Natural killer cell (primary cell): ENCODE data around the gene TEX261. TPM values are rescaled to one million over a fixed set of nuclear protein-coding genes. Genes with fewer than 3 reads are reported as not detected.

Source experiments
- ATAC-seq, 3 donors: fragments of 150-1000 bp in 2 of 3; fragments of 200-7000 bp in 1 of 3; cut with Tn5 transposase; 1 replicate in 1 of 3; 2 replicates in 2 of 3; pipeline ENCODE4 v1.10.0; 2021; ENCODE audit warnings: mild to moderate bottlenecking in 2 of 3, moderate library complexity in 2 of 3
- DNase-seq, 2 donors: peaks; one replicate each; pipeline versions ENCODE4 v3.0.0 to v3.0.0-alpha.2; 2013 to 2021; ENCODE audit warnings: mixed read lengths in 1 of 2
- H3K27ac ChIP-seq: one replicate; pipeline ENCODE4 v1.5.1; 2013; ENCODE audit warnings: mild to moderate bottlenecking, low read length
- H3K27me3 ChIP-seq: one replicate; pipeline ENCODE4 v1.6.1; 2013; ENCODE audit warnings: low read length; ENCODE audit not compliant: control insufficient read depth, insufficient read depth
- H3K36me3 ChIP-seq: one replicate; pipeline ENCODE4 v1.6.1; 2013; ENCODE audit warnings: low read length; ENCODE audit not compliant: control insufficient read depth, insufficient read depth
- H3K4me1 ChIP-seq: one replicate; pipeline ENCODE4 v1.6.1; 2013; ENCODE audit warnings: low read length; ENCODE audit not compliant: control insufficient read depth, insufficient read depth
- H3K4me3 ChIP-seq: one replicate; pipeline ENCODE4 v1.5.1; 2013; ENCODE audit warnings: low read length
- H3K9me3 ChIP-seq: one replicate; pipeline ENCODE4 v1.6.1; 2013; ENCODE audit warnings: low read length; ENCODE audit not compliant: control insufficient read depth, insufficient read depth
- H3K27ac Mint-ChIP-seq, 2 donors: one replicate each; pipeline ENCODE4 v1.8.0; 2022; ENCODE audit warnings: mild to moderate bottlenecking in 2 of 2, mixed read lengths in 2 of 2, moderate library complexity in 1 of 2
- H3K27me3 Mint-ChIP-seq, 2 donors: one replicate each; pipeline ENCODE4 v1.8.0; 2022; ENCODE audit warnings: low read depth in 2 of 2, mixed read lengths in 2 of 2
- H3K36me3 Mint-ChIP-seq: one replicate; pipeline ENCODE4 v1.8.0; 2022; ENCODE audit warnings: mixed read lengths
- H3K4me1 Mint-ChIP-seq, 2 donors: one replicate each; pipeline ENCODE4 v1.8.0; 2022; ENCODE audit warnings: mixed read lengths in 2 of 2
- H3K4me3 Mint-ChIP-seq: one replicate; pipeline ENCODE4 v1.8.0; 2022; ENCODE audit warnings: mild to moderate bottlenecking, moderate library complexity, mixed read lengths
- H3K9me3 Mint-ChIP-seq, 2 donors: one replicate each; pipeline ENCODE4 v1.8.0; 2022; ENCODE audit warnings: mixed read lengths in 2 of 2
- WGBS: methylation state at CpG from one replicate; pipeline ENCODE4 v1.1.7; 2013; ENCODE audit warnings: missing lambda C conversion rate; ENCODE audit not compliant: insufficient coverage; 5-methylcytosine and 5-hydroxymethylcytosine counted together
- intact Hi-C: fragments of 100-400 bp; cut with micrococcal nuclease; formaldehyde crosslinking; loops from one replicate; pipeline ENCODE4 v1.14.2; 2022
- total RNA-seq, 4 donors: library from RNA; stranded (reverse); fragments of 120-200 nt in 1 of 4; gene quantifications; one replicate each; pipeline versions ENCODE4 v1.2.3 to v1.2.4, GENCODE V29; 2013 to 2022
- TF ChIP-seq, protein P1 (sequence below): fragments of 200-600 bp; IDR thresholded peaks from one replicate; pipeline ENCODE4 v1.8.0; 2022; ENCODE audit warnings: antibody characterized with exemption

The TEX261 gene
- total RNA-seq, 3 donors from 2014 or later (not counting 1 experiment from before 2014, with no cell fraction given): 30.3 to 44.2 (median 43.2) TPM

DNA sequence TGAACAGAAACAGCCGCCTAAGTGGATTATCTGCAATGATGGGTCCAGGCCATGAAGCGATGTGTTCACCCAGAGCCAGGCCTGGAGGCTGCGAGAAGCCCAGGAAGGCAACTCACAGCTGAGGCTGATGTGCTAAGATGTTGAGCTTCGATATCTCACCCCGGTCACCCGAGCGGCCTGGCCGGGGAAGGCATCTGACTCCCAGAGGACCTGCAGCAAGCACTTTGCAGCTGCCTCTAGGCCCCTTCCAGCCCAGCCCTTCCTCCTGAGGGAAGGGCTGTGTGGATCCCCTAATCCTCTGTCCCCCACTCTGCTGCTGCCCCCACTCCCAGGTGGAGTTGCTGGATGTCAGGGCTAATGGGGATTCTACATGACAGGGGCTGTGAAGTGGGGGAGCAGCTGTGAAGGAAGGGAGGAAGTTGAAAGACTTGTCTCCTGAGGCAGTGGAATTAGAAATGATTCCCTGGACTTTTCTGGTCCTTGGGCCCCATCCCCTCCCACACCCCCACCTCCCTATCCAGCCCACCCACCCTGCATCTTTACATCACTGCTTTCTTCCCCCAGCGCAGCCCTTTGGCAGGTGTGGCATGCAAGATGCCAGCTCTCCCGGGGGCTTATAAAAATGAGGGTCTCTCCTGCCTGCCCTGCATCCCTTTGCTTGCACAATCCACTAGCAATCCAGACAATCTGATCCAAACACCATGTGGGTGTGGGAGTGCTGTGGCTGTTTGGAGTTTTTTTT, 54.7 kb downstream of the TEX261 start:
- H3K36me3 Mint-ChIP-seq: no peaks in the 10 kb centered on the region
- no peaks in the 10 kb centered on the region for H3K4me1 Mint-ChIP-seq
- TF ChIP-seq, protein P1, sequence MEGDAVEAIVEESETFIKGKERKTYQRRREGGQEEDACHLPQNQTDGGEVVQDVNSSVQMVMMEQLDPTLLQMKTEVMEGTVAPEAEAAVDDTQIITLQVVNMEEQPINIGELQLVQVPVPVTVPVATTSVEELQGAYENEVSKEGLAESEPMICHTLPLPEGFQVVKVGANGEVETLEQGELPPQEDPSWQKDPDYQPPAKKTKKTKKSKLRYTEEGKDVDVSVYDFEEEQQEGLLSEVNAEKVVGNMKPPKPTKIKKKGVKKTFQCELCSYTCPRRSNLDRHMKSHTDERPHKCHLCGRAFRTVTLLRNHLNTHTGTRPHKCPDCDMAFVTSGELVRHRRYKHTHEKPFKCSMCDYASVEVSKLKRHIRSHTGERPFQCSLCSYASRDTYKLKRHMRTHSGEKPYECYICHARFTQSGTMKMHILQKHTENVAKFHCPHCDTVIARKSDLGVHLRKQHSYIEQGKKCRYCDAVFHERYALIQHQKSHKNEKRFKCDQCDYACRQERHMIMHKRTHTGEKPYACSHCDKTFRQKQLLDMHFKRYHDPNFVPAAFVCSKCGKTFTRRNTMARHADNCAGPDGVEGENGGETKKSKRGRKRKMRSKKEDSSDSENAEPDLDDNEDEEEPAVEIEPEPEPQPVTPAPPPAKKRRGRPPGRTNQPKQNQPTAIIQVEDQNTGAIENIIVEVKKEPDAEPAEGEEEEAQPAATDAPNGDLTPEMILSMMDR: no peak
- Histone ChIP-seq H3K27me3 (no peaks in the 10 kb centered on the region), H3K27ac (no peak overlapping the region), H3K9me3 (no peaks in the 10 kb centered on the region), H3K36me3 (no peaks in the 10 kb centered on the region), H3K4me1 (no peaks in the 10 kb centered on the region), H3K4me3 (no peak overlapping the region)
- DNase-seq: no peak
- peaks cover 5 to 19% of the 10 kb centered on the region in 2 donors for H3K27me3 Mint-ChIP-seq
- no peaks in the 10 kb centered on the region for H3K9me3 Mint-ChIP-seq
- no peak overlapping the region for H3K4me3 Mint-ChIP-seq
- WGBS: 90% methylated on average over 10 of the region's 10 CpGs
- intact Hi-C loops: loop anchor here (10.0 kb wide), 1 partner anchor 635 kb away; the partner anchor contains the start of gene FAM136A
- H3K27ac Mint-ChIP-seq: no peak overlapping the region
- ATAC-seq: no peak

- no peak overlapping the region for H3K27ac Mint-ChIP-seq
- WGBS: 51% methylated on average over 30 of the region's 30 CpGs
- no peaks in the 10 kb centered on the region for H3K9me3 Mint-ChIP-seq
- ATAC-seq: no peak
- H3K36me3 Mint-ChIP-seq: no peaks in the 10 kb centered on the region
- H3K27me3 ChIP-seq: no peaks in the 10 kb centered on the region
- H3K27ac ChIP-seq: no peak overlapping the region
- H3K9me3 ChIP-seq: no peaks in the 10 kb centered on the region
- no peak overlapping the region for H3K4me3 ChIP-seq
- intact Hi-C loops: no loop called here
- H3K4me1 ChIP-seq: no peaks in the 10 kb centered on the region
- H3K36me3 ChIP-seq: no peaks in the 10 kb centered on the region
- peaks cover 11 to 22% of the 10 kb centered on the region in 2 donors for H3K27me3 Mint-ChIP-seq
- DNase-seq: peak in 1 of 2 donors; percentile 9
- TF ChIP-seq, protein P1: no peak
- no peaks in the 10 kb centered on the region for H3K4me1 Mint-ChIP-seq
- no peak overlapping the region for H3K4me3 Mint-ChIP-seq
Measured at GRCh38 chr2:70939001-70939838, 55.5 kb downstream of the TEX261 start.

DNA sequence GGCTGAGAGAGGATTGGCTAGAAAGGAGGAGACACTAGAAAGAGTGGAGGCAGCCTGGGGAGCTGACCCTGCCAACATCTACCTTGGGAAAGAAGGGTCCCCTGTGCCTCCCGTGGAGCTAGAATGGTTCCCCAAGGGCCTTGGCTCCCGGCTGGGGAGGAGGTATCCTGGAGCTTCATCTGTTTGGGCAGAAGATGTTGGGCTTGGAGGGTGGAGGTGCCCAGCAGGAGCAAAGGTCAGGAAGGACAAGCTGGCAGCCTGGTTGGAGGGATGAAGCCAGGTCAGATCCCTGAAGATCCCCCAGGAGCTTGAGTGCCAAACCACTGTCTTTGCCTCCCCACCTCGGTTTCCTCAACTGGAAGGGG, 56.1 kb downstream of the TEX261 start:
- no peaks in the 10 kb centered on the region for H3K4me1 Mint-ChIP-seq
- H3K27me3 Mint-ChIP-seq: peaks cover 11 to 22% of the 10 kb centered on the region in 2 donors
- H3K9me3 Mint-ChIP-seq: no peaks in the 10 kb centered on the region
- Histone ChIP-seq H3K27me3 (no peaks in the 10 kb centered on the region), H3K4me3 (no peak overlapping the region), H3K9me3 (no peaks in the 10 kb centered on the region), H3K27ac (no peak overlapping the region), H3K36me3 (no peaks in the 10 kb centered on the region), H3K4me1 (no peaks in the 10 kb centered on the region)
- ATAC-seq: no peak
- H3K4me3 Mint-ChIP-seq: no peak overlapping the region
- TF ChIP-seq, protein P1: no peak
- H3K36me3 Mint-ChIP-seq: no peaks in the 10 kb centered on the region
- 55% methylated on average over 3 of the region's 3 CpGs for WGBS
- DNase-seq: peak in 1 of 2 donors; percentile 13
- intact Hi-C loops: no loop called here
- no peak overlapping the region for H3K27ac Mint-ChIP-seq
